Renal cortex interstitium (tissue), 11 donors: Measurements from ENCODE around the gene BCAS3. TPM values are rescaled to one million over a fixed set of nuclear protein-coding genes. Genes with fewer than 3 reads are reported as not detected.

Experiments
- DNase-seq, 11 donors: peaks; one replicate each; pipeline ENCODE4 v3.0.0-alpha.2; 2013; ENCODE audit warnings: low read depth in 9 of 11, low spot score in 4 of 11; ENCODE audit errors: extremely low read depth in 1 of 11
- polyA plus RNA-seq, 3 donors: library from polyadenylated mRNA; unstranded; fragments of 120-200 nt; gene quantifications; one replicate each; pipeline ENCODE4 v1.2.1, GENCODE V29; 2013; ENCODE audit not compliant: insufficient read length in 3 of 3

Gene BCAS3
- polyA plus RNA-seq, 3 donors = 27.0 to 30.9 (median 28.9) TPM

DNA sequence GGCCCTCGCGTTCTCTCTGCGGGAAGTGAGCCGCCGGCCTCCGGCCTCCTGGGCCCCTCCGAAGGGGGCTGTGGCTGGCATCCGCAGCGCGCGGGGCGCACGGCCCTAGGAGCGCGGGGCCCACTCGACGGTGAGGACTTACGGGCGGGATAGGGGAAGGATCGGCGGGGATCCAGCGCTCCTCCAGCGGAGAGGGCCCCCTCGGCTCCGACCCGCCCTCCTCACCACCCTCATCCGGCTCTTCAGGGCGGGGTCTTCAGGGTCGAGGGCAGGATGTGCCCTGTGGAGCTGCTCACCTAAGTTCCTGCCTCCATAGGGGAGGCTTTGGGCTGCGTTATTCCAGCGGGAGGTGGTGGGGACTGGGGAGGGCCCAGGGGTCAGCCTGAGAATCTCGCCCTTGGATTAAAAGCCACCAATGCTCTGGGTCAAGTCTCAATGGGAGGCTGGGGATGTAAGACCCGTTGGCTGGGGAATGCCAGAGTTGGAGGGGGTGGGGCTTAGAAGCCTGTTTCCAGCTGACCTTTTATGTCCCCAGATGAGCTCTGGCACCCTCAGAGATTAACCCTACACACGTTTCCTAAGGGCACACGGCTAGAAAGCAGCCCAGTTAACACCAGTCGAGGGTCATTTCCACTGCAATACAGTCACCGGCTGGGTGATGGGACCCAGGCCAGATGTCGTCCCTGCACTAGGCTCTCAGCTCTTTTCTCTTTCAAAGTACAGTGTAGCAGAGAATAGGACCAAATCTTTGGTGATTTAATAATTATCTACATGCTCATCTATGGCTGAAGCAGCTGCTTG is 735.4 kb downstream of the BCAS3 start:
- DNase-seq = no peak

DNA sequence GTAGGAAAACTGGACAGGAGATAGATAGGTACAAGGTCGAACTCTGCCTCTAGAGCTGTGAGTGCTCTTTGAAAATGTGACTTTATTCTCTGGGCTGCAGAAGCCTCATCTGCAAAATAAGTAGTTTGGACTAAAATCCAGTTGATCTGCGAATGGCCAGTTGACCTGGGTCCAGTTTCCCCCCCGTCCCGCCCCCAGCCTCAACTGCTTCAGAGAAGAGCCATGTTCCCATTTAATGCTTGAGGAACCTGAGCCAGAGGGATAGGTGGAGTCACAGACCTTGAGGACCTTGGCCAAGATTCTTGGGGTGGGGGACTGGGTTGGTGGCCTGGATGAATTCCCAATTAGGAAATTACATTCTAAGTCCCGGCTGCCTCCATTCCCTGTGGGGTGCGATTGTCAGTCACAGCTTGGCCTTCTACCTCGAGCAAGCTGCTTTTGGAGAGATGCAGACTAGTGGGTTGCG is 736.0 kb downstream of the BCAS3 start:
- no peak for DNase-seq

DNA sequence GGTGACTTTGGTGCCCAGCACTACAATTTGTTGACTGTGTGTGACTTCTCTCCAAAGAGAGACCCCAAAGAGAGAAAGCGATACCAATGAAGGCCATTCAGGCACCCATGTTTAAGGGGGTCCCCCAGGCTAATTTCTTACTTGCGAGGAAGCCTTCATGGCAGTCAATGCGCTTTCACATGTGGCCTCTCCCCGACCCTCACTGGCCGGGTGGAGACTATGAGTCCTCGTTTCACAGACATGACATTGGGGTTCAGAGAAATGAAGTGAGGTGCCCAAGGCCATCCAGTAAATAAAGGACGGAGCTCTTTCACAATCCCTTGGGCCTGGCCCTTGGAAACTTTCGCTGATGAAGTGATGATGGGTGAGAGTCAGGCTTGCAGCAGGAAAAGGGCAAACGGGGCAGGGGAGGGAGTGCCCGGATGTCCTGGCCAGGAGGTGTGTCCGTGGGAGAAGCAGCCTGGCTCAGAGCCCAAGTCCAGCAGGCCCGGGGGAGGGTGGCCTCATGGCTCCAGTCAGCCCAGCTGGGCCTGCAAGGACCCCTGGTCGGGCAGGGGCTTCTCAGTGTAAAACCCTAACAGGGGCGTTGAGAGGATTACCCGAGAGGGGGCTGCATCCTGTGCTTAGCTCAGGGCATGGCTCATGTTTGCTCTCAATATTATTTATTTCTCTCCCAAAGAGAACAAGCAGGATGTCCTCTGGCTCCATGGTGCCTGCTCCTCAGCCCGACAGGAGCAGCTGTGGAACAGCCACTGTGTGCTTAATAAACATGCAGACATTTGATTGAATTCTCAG is 736.7 kb downstream of the BCAS3 start:
- no peak for DNase-seq

DNA sequence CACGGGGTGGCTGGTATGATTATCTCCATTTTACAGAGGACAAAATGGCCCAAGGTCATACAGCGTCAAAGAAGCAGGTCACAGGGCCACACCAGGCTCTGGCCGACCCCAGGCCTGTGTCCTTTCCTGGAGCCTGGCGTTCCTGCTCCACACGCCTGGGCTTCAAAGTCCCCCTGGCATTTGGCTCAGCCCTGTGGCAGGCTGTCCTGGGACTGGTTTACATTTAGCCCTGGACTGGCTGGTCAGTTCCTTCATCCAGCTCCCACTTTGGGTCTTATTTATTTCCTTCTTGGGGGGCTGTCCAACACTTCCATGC is 737.2 kb downstream of the BCAS3 start:
- DNase-seq = no peak

DNA sequence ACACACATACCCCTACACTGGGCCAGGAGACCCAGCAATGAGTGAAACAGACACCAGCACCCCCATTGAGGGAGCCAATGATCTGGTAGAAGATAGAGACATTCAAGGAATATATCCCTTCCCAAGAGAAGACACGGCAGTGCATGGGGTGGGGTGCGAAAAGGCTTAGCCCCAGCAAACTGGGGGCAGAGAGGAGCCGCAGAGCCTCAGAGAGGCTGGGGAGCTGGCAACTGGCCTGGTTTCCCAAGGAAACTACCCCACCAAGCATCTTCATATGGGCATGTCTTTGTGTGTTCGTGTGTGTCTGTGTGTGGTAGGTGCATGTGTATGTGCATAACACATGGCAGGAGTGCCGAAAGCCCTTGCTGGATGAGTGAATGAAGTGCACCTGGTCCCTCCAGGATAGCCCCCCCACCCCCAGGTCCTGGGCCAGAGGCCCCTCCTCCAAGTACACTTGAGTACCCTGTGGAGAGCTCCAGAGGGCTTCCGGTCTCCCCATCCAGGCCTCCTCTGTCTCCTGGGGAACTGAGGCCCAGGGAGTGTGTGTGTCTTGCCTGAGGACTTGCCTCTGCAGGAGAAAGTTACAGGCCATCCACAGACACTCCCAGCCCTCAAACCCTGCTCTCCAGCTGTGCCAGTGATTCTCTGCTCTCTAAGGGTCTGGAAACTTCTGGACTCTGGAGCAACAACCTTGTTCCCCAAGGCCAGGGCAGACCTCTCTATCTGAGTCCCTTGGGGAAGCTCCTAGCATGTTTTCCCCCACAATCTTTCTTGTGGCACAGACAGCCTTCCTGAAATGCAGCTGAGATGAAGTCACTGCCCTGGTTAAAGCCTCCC is 737.9 kb downstream of the BCAS3 start:
- no peak for DNase-seq

DNA sequence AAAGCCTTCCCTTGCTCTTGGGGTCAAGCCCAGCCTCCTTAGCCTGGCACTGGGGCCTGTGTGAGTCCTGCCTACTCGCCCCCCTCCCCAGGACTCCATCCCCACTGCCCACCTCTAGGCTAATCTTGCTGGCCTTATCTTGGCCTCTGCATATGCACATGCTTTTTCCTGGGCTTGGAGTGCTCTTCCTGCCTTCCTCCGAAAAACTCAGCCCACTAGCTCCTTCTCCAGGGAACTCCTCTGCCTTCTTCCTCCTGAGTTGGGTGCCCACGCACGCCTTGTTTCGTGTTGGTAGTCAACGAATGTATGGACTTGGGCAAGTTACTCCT is 738.5 kb downstream of the BCAS3 start:
- DNase-seq = no peak

DNA sequence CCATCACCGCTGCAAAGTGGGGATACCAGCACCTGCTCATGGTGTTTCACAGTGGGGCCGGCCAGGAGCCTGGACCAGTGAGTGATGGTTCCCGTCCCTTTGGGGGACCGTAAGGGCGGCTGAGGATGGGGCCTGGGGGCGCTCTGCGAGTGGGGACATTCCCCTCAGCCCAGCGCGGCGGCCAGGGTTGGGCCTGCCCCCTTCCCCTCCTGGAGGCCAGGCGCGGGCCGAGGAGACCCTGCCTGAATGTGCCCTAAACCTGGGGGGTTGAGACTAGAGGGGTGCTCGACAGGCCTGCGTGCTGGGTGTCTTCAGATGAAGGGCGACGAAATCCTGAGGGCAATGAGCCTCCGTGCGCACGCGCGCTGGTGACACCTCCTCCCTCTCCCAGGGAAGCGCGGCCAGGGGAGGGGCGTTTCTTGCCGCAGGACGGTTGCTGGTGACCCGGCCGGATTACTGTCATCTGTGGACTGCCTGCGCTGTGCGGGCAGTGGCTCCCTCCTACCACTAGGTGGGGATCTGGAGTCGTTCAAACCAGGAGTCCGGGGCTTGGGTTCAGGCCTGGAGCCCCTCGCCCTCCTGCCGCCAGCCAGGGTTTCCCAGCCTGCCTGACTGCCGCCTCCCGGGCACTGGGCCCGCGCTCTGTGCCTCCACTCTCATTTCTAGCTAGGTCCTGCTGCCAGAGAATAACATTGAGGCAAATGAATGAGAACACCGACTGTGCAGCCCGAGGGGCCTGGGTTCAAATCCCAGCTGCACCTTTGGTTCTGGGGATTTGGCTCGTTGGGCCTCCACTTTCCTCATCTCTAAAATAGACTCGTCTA is 739.1 kb downstream of the BCAS3 start:
- DNase-seq = peak in 6 of 11 donors; percentile 83 to 89 (median 86)

DNA sequence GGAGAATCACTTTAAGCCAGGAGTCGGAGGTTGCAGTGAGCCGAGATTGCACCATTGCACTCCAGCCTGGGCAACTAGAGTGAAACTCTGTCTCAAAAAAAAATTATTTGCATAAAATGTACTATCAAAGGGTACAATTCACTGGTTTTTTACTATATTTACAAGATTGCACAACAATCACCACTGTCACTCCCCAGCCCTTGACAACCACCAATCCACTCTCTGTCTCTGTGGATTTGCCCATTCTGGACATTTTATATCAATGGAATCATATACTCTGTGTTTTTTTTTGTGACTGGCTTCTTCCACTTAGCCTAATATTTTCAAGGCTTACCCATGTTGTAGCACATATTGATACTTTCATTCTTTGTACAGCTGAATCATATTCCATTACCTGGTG is 740.8 kb downstream of the BCAS3 start:
- DNase-seq = no peak

DNA sequence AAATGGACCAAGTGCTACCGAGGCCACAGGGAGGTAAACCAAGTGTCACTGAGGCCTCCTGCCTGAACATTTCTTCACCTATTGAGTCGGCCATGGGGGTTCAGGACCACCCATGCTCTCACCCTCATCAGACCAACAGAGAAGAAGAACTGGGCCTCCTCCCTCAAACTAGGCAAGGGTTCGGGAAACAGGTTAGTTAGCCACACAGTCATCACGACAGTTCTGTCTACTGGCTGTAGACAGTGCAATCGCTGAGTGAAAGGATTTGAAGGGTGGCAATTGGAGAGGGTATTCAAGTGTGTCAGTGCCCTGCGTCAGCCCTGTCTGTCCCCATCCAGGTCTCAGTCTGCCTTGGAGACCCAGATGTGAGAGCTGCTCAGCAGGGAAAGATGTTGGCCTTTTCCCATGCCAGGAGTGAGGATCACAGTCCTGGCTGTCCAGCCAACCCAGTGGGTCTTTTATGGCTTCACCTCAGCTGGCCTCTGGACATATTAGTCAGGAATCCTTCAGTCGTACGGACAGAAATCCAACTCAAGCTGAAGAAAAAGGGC is 741.9 kb downstream of the BCAS3 start:
- DNase-seq = no peak

DNA sequence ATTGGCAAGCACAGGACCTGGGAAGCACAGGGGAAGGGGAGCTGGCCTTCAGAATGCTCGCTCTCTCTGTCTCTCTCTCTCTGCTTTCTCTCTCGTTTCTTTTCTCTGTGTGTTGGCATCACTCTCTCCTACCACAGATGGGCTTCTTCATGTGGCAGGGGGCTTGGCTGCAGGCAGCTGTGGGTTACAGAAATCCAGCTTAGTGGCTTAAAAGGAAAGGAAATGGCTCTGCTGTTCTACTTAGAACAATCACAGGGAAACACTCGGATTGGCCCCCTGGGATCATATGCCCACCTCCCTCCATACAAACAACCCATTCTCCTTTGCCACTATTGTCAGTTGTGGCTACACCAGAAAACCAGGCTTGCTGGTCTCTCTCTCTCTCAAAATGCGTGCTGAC is 742.4 kb downstream of the BCAS3 start:
- DNase-seq = no peak

DNA sequence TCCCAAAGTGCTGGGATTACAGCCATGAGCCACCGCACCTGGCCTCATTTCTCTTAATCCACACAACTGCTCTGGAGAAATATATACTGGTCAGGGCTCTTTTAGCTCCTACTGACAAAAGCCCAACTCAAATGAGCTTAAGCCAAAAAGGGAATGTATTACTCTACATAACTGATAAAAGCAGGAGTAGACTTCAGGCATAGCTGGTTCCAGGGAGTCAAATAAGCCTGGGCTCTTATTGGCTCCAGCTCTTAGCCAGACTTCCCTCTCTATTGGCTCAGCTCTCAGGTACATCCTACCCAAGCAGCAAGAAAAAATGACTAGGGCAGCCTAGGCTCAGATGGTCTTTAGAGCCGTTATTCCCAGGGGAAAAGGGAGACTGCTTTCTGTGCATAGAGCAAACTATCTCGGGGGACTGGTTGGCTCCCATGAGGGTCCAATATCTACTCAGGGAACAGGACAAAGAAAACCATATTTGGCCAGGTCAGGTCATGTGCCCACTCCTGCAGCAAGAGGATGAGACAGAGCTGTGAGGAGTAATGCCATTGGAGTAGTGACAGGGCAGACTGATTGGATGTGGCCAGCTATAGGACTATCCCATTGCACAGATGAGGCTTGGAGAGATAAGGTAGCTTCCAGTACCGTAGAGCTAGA is 743.2 kb downstream of the BCAS3 start:
- no peak for DNase-seq

DNA sequence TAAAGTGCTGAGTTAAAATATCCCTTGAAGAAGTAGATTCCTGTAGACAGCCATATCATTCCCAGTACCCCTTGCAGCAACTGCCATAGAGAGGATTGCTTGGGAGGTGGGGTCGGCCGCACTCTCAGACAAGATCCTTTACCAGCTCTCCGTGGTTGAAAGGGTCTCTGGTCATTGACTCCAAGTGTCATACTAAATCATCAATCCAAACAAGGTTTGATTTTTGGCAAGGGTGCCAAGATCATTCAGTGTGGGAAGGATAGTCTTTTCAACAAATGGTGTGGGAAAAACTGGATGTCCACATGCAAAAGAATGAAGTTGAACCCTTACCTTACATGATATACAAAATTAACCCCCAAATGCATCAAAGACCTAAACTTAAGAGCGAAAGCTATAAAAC is 743.8 kb downstream of the BCAS3 start:
- DNase-seq = no peak

DNA sequence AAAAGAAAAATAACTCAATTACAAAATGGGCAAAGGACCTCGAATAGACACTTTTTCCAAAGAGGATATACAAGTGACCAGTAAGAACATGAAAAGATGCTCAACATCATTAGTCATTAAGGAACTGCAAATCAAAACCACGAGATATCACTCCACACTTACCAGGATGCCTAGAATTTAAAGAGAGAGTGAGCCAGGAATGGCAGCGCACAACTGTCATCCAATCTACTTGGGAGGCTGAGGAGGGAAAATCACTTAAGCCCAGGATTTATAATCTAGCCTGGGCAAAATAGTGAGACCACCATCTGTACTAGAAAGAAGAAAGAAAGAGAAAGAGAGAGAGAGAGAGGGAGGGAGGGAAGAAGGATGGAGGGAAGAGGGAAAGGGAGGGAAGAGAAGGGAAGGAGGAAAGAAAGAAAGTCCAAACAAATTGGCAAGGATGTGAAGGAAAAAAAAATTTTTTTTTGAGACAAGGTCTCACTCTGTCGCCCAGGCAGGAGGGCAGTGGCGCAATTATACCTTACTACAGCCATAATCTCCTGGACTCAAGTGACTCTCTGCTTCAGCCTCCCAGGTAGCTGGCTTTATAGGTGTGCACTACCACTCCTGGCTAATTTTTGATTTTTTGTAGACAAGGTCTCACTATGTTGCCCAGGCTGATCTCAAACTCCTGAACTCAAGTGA is 744.6 kb downstream of the BCAS3 start:
- no peak for DNase-seq

DNA sequence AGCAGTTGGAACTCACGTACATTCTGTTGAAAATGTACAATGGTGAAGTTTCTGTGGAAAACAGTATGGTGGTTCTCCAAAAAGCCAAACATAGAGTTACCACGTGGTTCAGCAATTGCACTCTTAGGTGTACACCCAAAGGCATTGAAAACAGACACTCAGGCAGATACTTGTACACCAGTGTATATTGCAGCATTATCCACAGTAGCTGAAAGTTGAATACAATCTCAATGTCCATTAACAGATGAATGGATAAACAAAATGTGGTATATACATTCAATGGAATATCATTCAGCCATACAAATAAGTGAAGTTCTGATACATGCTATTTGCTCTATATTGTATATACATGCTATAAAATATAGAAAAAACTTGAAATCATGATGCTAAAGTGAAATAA is 745.2 kb downstream of the BCAS3 start:
- DNase-seq = no peak

DNA sequence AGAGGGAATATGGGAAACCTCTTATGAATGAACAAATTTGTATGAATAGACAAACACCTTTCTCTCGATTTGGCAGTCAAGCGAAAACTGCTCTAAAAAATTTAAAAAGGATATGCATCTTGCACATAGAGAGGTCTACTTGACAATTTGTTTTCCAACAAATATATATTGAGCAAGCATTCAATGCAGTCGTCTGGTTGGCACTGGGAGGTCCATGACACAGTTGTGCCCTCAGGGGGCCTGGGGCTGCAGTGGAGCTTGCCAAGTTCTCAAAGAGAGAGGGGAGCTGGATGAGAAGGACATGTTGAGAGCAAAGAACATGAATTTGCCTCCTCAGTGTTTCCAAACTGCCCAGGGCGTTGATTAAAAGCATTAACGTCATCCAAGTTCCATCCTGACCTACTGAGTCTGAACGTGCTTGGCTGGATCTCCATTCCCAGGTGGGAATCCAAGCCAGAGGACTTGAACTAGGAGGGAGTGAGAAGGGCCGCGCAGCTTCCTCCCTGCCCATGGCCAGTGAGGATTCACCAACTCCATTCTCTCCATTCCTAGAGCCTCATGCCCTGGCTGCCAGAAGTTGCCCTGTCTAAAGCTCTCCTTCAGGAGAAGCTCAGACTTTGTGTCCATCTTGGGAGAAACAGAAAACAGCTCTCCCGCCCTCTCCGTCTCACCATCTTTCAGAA is 746.5 kb downstream of the BCAS3 start:
- DNase-seq = no peak

DNA sequence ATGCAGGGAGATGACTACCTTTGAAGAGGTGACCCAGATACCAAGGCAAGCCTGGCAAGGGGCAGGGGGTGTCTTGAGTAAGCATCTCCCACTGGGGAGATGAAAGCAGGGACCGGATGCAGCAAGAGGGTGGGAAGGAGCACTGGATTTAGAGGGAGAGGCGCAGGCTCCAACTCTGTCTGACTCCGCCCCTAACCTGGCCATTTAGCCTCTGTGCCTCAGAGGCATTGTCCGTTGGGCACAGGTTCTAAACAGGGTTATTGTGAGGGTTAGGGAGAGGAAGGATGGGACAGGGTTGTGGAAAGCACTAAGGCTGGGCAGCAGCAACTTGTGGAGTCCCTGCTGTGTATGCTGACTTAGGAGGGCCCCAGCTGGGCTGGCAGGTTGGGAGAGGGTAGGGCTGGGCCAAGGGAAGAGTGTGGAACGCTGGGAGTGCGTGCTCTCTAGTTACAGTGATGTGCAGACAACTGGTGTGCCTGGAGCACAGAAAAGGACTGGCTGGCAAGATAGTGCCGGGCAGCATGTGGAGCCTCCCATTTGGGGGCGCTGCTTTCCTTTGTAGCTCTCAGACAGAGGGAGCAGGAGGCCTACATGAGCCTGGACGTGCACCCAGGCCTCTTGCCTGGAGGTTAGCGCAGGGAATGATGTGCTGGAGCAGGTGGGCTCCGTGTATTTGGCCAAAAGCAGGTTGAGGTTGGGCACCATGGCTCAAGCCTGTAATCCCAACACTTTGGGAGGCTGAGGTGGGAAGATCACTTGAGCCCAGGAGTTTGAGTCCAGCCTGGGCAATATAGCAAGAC is 748.2 kb downstream of the BCAS3 start:
- DNase-seq = no peak
